IPS-NIHi7 (cell line): ENCODE measurements around the gene IL4.
"Not testable (repeated sequence)": the region's sequence is repeated elsewhere in the genome, so short reads cannot be mapped to it uniquely, and the experiment has no call there.

Experiments
- DNase-seq: peaks from one replicate; pipeline ENCODE4 v3.0.0; 2012; ENCODE audit warnings: mixed read lengths; ENCODE audit errors: extremely low spot score

Gene IL4

DNA sequence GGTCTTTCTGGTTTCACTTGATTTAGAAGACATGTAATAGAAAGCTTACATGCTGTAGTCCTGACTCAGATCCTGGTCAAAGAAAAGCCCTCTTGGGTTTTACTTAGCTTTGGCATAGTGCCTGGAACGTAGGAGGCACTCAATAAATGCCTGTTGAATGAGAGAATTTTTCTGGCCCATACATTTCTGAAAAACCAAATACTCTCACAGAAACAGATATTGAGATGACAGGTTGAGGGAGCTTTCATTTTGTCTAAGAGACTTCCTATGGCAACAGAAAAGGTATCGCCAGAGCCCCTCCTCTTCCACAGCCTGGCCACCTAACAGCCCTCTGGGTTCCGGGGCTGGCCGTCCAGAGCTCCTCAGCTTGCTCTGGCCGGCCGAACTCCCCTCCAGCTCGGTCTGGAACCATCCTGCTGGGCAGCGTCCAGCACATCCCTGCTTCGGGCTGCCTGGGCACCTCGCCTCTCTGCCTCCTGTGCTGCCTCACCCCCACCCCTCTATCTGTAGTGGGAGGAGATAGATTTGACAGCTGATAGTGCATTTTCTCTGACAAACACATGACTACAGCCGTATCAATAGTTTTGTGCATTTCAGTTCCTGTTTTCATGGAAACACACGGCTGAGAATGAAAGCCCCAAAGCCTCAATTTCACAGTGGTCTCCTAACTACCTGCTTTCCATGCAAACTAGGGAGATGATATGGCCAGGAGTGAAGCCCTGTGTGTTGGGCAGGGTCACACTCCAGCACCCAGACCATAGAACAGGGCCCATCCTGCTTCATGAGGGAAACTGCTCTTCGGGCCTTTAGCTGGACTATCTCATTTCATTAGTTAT is 1.1 kb downstream of the IL4 start:
- no peak for DNase-seq

DNA sequence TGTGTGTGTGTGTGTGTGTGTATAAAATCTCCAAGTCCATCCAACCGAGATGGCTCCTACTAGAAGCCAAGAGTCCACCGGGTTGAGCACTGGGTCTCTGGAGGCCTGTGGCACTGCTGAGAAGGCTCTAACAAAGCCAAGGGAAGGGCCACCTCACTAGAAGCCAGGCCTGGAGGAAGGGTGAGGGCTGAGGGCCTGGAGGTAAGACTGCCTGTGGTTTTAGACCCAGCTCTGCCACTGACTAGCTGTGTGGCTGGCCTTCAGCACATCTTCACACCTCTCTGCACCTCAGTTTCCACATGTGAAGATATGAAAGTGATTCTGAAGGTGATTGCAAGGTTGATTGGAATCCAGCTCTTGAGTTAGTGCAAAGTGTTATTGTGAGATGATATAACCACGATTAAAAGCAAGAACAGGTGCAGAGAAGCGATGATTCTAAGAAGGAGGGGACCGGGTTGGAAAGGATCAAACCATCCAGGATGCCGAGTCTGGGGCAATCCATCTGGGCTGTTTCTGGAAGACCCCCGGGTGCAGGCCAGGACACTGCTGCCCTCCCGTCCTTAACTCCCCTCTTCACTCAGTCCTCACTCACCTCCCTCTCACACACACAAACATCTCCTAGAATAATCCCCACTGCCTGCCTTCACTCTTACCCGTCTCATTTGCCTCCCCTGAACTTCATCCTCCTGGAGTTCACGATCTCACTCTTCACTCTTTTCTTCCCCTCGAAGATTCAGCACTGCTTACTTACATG is 2.3 kb downstream of the IL4 start:
- no peak for DNase-seq

DNA sequence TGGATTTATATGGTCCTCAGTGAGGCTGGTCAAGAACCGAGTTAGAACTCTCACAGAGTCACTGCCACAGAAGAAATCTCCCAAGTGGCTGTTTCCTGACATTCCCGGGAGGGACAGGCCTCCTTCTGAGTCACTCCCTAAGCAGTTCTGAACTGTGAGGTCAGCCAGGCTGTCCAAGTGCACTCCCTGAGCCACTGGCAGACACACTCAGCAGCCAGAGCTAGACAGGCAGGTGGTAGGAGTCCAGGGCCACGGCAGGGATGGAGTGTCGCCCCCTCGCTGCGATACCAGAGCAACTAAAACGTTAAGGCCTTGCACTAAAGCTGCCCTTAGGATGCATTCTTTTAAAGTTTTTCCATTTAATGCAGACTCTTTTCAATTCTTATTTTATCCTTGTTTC is 3.4 kb downstream of the IL4 start:
- DNase-seq = peak; percentile 77

DNA sequence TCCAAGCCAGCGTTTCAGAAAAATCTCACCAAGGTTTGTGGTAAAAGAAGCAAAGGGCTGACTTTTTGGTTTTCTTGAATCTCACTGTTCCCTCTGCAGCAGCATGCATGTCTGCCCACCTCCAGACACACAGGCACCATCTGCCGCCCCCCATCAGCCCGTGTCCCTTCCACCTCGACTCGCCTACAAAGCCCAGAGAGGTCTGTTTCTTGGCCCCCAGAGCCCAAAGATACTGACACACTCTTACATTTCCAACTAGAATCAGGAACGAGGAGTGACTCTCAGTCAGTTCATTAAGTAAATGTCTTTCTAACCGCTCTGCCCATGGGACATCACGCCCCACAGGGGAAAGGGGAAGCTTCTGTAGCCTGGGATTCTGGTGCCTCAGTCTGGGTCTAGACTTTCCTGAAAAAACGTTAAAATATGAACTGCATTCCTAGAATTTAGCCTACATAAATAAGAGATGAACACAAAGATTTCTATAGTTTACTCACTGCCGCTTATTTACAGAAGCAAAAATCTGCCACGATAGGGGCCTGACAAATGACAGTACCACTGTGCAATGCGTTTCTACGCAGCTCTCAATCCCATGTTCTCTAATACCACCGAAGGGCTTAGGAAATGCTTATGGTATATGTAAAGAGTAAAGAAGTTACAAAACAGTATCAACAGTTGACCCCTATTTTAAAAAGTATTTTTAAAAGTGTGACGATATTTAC is 4.1 kb downstream of the IL4 start:
- DNase-seq = no peak

DNA sequence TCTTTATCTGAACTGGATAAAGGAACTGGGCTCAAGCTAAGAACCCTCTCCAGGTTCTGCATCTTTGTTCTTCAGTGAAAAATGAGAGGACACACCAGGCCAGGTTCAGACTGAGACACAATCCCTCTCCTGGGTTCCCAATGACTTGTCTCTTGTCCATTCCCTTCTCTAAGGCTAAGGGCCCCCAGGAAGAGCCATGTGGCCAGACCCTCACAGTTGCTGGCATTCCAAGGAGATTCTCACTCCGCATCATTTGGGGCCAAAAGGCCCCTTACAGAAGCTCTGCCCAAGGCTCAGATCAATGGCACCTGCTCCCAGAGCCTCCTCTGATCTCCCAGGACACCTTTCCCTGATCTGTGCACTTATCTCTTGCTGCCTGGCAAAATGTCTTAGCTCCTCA is 4.9 kb downstream of the IL4 start:
- no peak for DNase-seq

DNA sequence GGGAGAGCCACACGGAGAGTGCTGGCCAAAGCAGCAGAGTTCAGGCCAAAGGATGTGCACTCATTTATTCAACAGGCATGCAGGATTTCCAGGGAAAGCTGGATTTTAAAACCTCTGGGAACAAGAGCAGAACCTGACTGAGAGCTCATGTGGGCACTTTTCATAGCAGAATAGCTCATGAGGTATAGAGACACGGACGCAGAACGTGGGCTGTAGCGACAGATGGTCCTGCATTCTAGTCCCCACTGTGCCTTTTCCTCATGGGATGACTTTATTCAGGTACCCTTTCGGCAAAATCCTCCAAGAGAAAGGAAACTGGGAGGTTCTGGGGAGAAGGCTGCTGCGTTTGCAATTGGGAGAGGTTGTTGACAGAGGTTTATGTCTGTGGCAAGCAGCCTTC is 5.4 kb downstream of the IL4 start:
- no peak for DNase-seq

DNA sequence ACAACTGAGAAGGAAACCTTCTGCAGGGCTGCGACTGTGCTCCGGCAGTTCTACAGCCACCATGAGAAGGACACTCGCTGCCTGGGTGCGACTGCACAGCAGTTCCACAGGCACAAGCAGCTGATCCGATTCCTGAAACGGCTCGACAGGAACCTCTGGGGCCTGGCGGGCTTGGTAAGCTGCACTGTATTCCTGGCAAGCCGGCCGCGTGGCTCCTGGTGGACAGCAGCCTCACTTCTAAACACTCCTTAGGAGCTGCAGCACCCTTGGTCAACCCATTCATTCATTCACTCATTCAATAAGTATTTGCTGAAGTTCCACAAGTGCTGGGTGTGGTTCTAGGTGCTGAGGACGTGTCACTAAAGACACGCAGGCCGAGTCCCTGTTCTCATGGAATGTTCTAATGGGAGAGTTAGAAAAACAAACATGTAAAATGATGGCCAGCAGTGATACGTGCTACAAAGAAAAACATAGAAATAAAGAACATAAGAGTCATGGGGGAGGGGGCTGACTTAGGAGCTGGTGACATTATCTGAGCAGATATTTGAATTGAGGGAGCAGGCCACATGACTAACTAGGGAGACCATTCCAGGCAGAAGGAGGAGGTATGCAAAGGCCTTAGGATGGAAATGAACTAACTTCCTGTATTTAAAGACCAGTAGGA is 6.1 kb downstream of the IL4 start:
- DNase-seq = no peak

DNA sequence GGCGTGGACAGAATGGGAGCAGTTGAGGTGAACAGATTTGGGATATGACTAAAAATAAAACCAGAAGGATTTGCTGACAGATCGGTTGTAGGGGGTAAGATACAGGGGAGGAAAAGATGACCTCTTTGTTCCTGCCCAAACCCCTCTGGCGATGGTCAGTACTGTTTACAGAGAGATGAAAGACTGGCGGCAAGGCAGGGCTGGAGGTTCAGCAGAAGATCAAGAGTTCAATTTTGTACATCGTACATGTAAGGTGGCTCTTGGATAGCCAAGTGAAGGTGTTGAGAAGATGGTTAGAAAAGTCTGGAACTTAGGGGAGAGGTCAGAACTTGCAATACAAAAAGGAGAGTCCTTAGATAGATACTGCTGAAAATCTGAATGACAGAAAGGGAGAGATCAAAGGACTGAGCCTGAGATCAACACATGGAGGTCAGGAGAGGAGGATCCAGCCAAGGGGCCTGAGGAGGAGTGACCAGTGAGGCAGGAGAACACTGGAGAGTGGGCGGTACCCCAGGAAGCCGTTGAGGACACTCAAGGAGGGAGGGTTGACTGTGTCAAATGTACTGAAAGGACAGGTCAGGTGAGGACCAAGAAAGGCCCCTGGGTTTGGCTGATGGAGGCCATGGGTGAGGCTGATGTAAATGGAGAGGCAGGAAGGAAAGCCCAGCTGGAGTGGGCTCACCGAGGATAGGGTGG is 7.1 kb downstream of the IL4 start:
- no peak for DNase-seq

DNA sequence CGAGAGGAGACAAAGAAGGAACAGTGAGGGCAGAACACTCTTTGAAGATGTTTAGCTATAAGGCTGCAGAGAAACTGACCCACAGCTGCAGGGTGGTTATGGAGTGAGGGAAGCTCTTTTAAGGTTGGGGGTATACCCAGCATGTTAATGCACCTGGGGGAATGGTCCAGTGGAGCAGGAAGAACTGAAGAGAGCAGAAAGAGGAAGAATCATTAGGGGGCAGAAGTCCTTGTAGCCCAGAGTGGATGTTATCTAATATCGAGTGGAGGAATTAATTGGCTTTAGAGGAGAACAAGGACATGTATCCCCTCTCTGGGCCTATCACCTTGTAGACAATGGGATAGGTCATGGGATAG is 7.7 kb downstream of the IL4 start:
- DNase-seq = no peak

DNA sequence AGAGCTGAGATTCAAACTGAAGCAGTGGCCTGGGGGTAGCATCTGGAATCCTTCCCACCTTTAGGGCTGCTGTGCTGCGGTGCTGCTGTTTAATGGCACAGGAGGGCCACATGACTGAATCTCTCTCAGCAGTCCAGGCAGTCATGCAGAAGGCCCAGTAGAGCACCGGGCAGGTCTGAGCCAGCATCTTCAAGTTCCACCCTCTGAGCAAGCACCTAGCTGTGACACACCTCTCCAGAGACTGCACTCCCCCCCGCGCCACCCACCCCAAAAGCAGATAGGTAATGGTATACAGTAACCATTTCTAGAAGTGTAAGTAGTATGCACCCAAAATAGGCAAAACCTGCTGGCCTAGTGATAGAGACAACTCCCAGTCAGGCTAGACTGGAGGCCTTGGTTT is 8.2 kb downstream of the IL4 start:
- no peak for DNase-seq

DNA sequence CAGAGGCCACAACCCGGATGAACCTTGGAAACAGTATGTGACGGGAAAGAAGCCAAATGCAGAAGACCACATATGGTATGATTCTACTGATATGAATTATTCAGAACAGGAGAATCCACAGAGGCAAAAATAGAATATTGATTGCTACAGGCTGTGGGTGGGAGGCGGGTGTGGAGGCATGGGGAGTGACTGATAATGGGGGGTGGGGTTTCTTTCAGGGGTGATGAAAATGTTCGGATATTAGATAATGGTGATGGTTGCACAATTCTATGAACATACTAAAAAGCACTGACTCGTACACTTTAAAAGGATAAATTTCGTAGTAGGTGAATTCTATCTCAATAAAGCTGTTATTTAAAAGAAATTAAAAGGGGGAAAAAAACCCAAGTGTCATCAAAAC is 10.7 kb downstream of the IL4 start:
- no peak for DNase-seq

DNA sequence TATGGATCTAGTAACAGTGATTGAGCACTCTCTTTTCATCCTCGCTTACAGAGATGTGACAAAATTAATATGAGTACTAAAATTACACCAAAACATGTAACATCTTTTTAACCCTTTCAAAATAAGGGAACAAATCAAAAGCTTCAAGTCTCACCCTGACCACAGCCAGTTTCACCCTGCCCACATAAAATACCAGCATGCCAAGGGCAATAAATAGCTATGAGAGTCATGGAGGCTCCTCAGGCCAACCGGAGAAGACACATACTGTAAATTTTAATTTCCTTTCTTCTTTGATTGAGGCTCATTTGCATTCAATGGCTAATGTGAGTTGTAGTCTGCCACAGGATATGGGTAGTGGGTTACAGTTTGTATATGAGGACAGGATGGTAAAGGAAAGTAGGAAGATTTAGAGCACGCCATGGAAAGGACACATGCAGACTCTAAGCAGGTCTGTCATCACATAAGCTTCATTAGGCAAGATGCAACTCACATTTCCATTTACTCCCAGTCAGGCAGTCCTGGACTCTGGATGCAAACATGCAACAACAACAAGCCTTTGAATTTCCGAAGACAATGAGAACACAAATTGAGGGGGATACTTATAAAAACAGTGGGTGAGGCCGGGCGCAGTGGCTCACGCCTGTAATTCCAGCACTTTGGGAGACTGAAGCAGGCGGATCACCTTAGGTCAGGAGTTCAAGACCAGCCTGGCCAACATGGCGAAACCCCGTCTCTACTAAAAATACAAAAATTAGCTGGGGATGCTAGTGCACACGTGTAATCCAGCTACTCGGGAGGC is 11.3 kb downstream of the IL4 start:
- no peak for DNase-seq

DNA sequence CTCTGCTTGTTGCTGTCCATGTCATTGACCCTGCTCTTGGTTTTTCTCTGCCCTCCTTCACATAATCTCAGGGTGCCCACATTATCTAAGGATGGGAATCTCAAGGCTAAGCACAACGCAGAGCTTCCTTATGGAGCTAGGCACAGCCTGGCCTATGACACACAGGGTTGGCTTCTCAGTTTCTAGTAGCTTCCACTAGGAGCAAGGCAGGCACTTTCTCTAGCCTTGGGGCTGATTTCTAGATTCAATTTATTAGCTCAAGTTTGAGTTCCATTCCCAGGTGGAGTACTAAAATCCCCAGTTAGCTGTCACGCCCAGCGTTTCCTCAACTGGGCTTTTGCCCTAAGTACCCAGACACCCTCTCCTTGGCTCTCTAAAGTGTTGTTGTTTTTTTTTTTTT is 12.4 kb downstream of the IL4 start:
- peak; percentile 10 for DNase-seq

DNA sequence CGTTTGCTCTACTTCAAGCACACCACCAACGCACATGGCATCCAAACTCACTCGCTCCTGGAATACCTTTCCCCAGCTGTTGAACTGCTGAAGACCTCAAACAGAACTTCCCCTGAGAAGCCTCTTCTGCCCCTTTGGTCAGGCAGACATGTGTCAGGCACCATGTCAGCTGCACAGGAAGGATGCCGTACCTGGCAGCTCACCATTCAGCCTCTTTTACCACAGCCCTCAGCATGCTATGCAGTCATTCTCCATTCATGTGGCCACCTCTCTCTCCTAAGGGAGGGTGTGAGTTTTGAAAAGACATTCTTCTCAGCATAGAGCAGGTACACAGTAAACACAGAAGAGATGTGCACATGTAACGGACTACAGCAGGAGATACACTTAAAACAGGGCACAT is 14.2 kb downstream of the IL4 start:
- no peak for DNase-seq

DNA sequence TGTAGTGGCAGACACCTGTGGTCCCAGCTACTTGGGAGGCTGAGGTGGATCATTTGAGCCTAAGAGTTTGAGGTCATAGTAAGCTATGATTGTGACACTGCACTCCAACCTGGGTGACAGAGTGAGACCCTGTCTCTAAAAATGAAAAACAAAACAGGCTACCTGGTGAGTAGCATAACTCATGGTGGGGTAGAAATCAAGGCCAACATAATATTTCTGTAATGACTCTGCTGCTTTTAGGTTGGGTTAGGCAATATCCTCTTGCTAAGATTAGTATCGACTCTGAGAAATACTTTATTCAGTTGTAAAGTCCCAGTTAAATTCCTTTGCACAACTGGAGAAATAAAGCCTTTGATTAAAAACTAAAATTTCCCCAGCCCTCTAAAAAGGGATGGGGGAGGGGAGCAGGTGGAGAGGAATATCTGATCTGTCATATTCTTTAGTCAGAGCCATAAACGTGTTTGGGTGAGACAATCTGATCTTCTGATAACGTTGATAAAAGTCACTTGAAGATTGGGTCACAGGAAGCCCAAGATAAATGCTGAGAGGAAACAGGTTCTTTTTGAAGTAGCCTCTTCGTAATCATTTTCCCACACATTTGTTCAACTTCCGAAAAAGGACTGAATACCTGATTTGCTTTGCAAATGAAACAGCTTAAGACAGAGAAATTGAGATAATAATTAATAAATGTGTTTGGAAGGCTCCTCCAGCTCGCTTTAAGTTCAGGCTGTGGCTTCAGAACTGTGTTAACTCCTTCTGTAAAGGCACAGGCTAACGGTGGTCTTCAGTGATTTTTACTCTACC is 14.9 kb downstream of the IL4 start:
- no peak for DNase-seq

DNA sequence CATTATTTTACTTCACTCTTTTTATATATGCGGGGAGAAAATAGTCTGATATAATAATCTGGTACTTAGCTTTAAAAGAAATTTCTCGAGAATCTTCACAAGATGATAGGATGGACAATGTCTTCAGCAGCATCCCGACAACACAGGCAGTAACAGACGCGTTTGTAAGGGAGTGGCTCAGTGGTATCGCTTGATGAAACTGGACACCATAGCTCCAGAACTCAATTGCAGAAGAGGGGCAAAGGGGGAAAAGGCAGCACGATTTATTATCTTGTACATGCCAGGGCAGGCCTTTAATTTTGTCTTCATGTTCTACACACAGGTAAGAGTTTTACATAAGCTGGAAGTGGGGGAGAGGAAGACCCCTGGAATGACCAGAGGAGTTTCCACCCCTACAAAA is 15.7 kb downstream of the IL4 start:
- no peak for DNase-seq

DNA sequence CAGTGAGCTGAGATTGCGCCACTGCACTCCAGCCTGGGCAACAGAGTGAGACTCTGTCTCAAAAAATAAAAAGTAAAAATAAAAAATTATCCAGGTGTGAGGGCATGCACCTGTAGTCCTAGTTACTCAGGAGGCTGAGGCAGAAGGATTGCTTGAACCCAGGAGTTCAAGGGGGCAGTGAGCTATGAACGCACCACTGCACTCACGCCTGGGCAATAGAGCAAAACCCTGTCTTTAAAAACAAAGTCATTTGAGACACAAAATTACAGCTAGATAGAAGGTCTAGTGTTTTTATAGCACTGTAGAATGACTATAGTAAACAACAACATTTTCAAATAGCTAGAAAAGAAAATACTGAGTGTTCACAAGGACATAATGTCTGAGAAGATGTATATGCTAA is 16.4 kb downstream of the IL4 start:
- no peak for DNase-seq

DNA sequence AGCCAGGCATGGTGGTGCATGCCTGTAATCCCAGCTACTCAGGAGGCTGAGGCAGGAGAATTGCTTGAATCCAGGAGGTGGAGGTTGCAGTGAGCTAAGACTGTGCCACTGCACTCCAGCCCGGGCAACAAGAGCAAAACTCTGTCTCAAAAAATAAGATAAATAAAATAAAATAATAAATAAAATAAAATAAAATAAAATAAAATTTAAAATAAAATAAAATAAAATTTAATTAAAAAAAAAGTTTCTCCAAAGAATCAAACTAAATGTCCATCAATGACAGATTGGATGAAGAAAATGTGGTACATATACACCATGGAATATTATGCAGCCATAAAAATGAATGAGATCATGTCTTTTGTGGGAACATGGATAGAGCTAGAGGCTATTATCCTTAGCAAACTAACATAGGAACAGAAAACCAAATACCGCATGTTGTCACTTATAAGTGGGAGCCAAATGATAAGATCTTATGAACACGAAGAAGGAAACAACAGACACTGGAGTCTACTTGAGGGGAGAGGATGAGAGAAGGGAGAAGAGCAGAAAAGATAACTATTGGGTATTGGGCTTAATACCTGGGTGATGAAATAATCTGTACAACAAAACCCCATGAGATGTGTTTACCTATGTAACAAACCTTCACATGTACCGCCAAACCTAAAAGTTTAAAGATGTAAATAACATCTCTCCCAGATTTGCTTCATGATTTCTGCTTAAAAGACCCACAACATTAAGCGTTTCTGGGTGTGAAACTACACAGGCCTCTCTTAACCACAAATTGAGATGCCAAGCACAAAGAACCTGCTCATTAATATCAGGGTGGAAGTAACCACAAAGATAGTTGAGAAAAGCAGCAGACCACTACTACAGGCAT is 18.2 kb downstream of the IL4 start:
- not testable (repeated sequence) for DNase-seq

DNA sequence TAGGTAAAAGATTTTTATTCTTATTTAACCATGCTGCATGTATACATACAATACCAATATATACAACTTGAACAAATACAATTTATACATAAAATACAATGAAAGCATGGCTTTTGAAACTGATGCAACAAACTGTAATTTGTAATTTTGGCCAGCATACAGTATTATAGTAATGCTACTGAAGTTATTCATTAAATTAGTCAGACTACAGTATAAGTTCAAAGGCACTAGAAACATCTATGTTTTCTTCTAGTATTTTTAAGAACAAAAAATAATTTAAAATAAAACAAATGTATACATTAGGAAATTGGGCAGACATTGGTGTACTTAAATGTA is 18.8 kb downstream of the IL4 start:
- no peak for DNase-seq
